HFF-Myc (cell line): ENCODE results near the gene RNF144A.

Source experiments
- DNase-seq: peaks from one replicate; pipeline ENCODE4 v3.0.0-alpha.2; 2011; ENCODE audit warnings: low read depth; ENCODE audit errors: extremely low read depth
- H3K4me3 ChIP-seq: replicated peaks from 2 replicates; pipeline ENCODE4 v1.5.1; 2011; ENCODE audit warnings: low read depth, mild to moderate bottlenecking, control low read depth, low read length
- CTCF ChIP-seq: IDR thresholded peaks from 2 replicates; pipeline ENCODE4 v1.5.1; 2012; ENCODE audit warnings: mild to moderate bottlenecking, low read depth, low read length, control low read depth; ENCODE audit errors: missing control alignments

The RNF144A gene

DNA sequence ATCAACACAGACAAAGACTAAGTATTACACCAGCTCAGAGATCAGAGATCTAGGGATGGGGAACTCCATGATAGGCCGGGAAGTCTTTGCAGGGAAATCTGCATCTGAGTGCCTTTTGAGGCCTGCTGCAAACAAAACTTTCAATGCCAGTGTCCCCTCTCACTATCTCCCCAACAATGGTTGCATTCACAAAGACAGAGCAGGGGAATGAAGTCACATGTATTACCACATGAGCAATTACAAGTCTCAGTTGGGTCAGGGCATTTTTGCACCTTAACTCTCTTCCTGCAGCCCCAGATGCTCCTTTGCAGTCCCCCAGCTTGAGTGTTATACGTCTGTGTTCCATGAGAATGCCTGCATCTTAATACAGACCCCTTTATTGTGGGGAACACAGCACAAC, 1.8 kb upstream of the RNF144A start:
- TF ChIP-seq CTCF, result no peak
- DNase-seq, result no peak
- no peak overlapping the region for H3K4me3 ChIP-seq

- TF ChIP-seq CTCF, result no peak
- no peak for DNase-seq
- no peak overlapping the region for H3K4me3 ChIP-seq
Observed at GRCh38 chr2:6916224-6916623, 988 bp upstream of the RNF144A start.

DNA sequence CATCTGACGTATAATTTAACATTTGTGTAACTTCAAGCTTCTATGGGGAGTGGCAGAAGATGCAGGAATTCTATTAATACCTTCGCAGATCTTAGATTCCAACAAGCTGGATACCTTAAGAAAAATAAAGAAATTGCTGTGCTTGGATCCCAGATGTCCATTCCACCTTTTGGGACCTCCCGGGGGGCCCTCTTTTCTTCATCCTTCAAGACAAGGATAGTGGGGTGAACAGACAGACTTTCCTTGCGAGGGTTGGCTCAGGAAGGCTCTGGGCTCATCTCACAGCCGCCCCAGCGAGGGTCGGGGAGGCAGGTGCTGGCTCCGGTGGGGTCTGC, 509 bp upstream of the RNF144A start:
- TF ChIP-seq CTCF, result no peak

GRCh38 chr2:6917761-6918421, 679 bp downstream of the RNF144A start:
- peak overlapping the region; percentile 36 for H3K4me3 ChIP-seq
- DNase-seq, result no peak
- no peak for TF ChIP-seq CTCF

More for the DNA sequence above, 509 bp upstream of the RNF144A start:
- DNase-seq, result no peak
- no peak overlapping the region for H3K4me3 ChIP-seq

- TF ChIP-seq CTCF, result no peak
- H3K4me3 ChIP-seq, result no peak overlapping the region
- no peak for DNase-seq
Observed at GRCh38 chr2:6919901-6920742, 2.9 kb downstream of the RNF144A start.

- H3K4me3 ChIP-seq, result no peak overlapping the region
- TF ChIP-seq CTCF, result no peak
- DNase-seq, result no peak
Observed at GRCh38 chr2:6920743-6921064, 3.5 kb downstream of the RNF144A start.
